Measurements from ENCODE around the gene FAM171A2. TPM values are rescaled to one million over a fixed set of nuclear protein-coding genes. Genes with fewer than 3 reads are reported as not detected.

The FAM171A2 gene
- total RNA-seq, 4 donors from 2014 or later, result 0.27 to 5.0 (median 0.88) TPM; not detected in 1

DNA sequence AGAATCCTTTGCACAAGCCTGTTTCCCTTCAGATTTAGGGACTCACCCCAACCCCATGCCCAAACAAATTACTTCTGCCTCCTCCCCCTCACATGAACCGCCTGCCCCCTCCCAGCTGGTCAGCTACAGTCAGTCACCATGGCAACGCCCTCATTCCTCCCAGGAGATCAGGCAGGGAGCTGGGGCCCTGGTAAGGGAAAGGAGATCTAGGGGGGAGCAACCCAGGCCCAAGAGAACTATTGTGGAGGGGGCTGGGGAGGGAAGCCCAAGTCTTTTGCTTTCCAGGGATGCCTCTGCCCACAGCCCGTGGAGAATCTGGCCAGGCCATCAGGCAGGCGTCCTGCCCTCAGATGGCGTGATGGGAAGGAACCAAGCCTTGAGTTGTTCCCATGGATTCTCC is 2.8 kb downstream of the FAM171A2 start:
- TF ChIP-seq CTCF (IDR thresholded peaks at IDR 0.05) (no peak), POLR2A (IDR thresholded peaks at IDR 0.05) (no peak)
- Histone ChIP-seq H3K4me1 (peaks cover 0 to 12% (median 10%) of the 10 kb centered on the region in 4 donors), H3K27ac (no peak overlapping the region), H3K9me3 (no peaks in the 10 kb centered on the region), H3K4me3 (no peak overlapping the region), H3K27me3 (peaks cover 0 to 12% of the 10 kb centered on the region in 2 donors), H3K36me3 (no peaks in the 10 kb centered on the region)
- DNase-seq, result no peak

DNA sequence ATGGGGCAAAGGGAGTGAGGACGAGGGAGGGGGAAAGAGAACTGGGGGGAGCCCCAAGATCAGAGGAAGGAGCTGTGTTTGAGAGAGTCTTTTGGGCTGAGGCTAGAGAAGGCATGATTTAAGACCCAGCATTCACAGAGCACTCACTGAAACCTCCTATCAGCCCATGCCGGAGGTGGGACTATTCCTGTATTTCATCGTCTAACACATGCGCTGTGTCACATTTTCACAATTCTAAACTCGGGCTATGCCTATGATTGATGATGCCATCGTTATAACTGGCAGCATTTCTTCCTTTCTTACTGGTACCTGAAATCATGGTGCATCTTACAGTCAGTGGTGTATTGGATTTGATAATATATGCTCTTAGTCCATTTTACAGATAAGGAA is 3.5 kb downstream of the FAM171A2 start:
- peaks cover 0 to 12% (median 10%) of the 10 kb centered on the region in 4 donors for H3K4me1 ChIP-seq
- H3K36me3 ChIP-seq, result no peaks in the 10 kb centered on the region
- H3K4me3 ChIP-seq, result no peak overlapping the region
- H3K27ac ChIP-seq, result no peak overlapping the region
- peaks cover 0 to 12% of the 10 kb centered on the region in 2 donors for H3K27me3 ChIP-seq
- no peak for DNase-seq
- no peaks in the 10 kb centered on the region for H3K9me3 ChIP-seq
- no peak for TF ChIP-seq CTCF (IDR thresholded peaks at IDR 0.05)
- TF ChIP-seq POLR2A (IDR thresholded peaks at IDR 0.05), result no peak

DNA sequence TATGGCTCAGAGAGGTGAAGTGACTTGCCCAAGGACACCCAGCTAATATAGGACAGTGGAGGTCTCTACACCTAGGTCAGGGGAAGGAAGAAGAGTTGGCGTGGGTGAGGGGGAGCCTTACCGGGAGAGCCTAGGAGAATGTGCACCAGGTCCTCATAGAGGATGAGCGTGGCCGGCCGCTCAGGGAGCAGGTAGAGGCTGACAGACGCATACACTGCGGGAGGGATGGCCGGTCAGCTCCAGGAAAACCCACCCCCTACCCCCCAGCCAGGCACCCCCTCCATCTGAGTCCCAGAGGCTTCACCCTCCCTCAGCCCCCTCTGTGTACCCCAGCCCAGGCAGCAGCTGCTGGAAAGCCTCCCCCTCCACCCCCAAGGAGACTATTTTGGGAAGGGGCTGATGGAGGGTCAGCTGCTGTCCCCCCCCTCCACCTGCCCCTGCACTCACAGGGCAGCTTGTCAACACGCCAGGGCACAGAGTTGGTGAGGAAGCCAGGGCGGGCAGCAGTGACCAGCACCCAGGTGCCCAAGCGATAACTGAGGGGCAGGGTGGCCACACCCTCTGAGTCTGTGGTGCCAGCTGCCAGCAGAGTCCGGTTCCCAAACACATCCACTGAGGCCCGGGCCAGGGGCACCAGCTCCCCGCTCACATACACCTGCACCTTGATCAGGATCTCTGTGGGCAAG is 4.1 kb downstream of the FAM171A2 start:
- no peak for DNase-seq
- TF ChIP-seq CTCF (IDR thresholded peaks at IDR 0.05) (no peak), POLR2A (IDR thresholded peaks at IDR 0.05) (no peak)
- Histone ChIP-seq H3K27ac (no peak overlapping the region), H3K9me3 (no peaks in the 10 kb centered on the region), H3K4me3 (no peak overlapping the region), H3K36me3 (no peaks in the 10 kb centered on the region), H3K4me1 (peaks cover 0 to 12% (median 10%) of the 10 kb centered on the region in 4 donors), H3K27me3 (peaks cover 0 to 12% of the 10 kb centered on the region in 2 donors)

GRCh38 chr17:44359006-44359405 is 4.6 kb downstream of the FAM171A2 start:
- H3K27me3 ChIP-seq, result peaks cover 0 to 12% of the 10 kb centered on the region in 2 donors

DNA sequence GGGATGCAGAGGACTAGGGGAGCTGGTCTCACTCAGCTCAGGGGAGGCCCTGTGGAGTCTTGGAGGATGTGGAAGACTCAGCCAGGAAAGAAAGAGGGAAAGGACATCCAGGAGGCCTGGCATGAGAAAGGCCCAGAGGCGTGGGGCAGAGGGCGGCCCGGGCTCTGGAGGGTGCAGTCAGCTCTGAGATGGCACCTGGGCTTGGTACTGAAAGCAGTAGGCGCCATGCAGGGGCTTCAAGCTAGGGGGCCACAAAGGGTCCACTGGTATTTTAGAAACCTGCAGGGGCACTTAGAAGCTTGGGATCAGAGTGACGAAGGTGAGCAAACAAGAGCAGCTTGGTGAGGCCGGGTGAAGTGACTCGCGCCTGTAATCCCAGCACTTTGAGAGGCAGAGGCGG is 5.6 kb downstream of the FAM171A2 start:
- no peaks in the 10 kb centered on the region for H3K9me3 ChIP-seq
- H3K27me3 ChIP-seq, result peaks cover 0 to 8% of the 10 kb centered on the region in 2 donors
- TF ChIP-seq POLR2A (IDR thresholded peaks at IDR 0.05) (no peak), CTCF (IDR thresholded peaks at IDR 0.05) (no peak)
- no peak for DNase-seq
- H3K4me3 ChIP-seq, result no peak overlapping the region
- H3K4me1 ChIP-seq, result peaks cover 0 to 9% (median 7%) of the 10 kb centered on the region in 4 donors
- peaks cover 0 to 2% (median 0%) of the 10 kb centered on the region in 3 donors for H3K36me3 ChIP-seq
- no peak overlapping the region for H3K27ac ChIP-seq

More at GRCh38 chr17:44359006-44359405, 4.6 kb downstream of the FAM171A2 start:
- Histone ChIP-seq H3K4me1 (peaks cover 0 to 12% (median 10%) of the 10 kb centered on the region in 4 donors), H3K36me3 (no peaks in the 10 kb centered on the region), H3K9me3 (no peaks in the 10 kb centered on the region), H3K27ac (no peak overlapping the region), H3K4me3 (no peak overlapping the region)
- TF ChIP-seq POLR2A (IDR thresholded peaks at IDR 0.05) (no peak), CTCF (IDR thresholded peaks at IDR 0.05) (no peak)
- no peak for DNase-seq

Measured in Peyer's patch (tissue), 4 donors.